ENCODE data around the gene THG1L.

The THG1L gene

GRCh38 chr5:157758706-157759105, 27.5 kb downstream of the THG1L start:
- DNase-seq (ENCODE audit: low spot score): no peak

GRCh38 chr5:157761690-157762621, 30.7 kb downstream of the THG1L start:
- DNase-seq (ENCODE audit: low spot score): peak; percentile 57

GRCh38 chr5:157764531-157764930, 33.3 kb downstream of the THG1L start:
- no peak for DNase-seq (ENCODE audit: low spot score)

- DNase-seq (ENCODE audit: low spot score): no peak
These were observed 35.2 kb downstream of the THG1L start for GRCh38 chr5:157766442-157766841.

- DNase-seq (ENCODE audit: low spot score): no peak
These were observed 35.7 kb downstream of the THG1L start for GRCh38 chr5:157766902-157767301.

GRCh38 chr5:157767689-157768088, 36.5 kb downstream of the THG1L start:
- DNase-seq (ENCODE audit: low spot score): no peak

GRCh38 chr5:157770665-157771064, 39.4 kb downstream of the THG1L start:
- DNase-seq (ENCODE audit: low spot score): no peak

- no peak for DNase-seq (ENCODE audit: low spot score)
These were observed 40.9 kb downstream of the THG1L start for GRCh38 chr5:157772127-157772526.

GRCh38 chr5:157778121-157778805, 47.0 kb downstream of the THG1L start:
- no peak for DNase-seq (ENCODE audit: low spot score)

GRCh38 chr5:157779221-157779620, 48.0 kb downstream of the THG1L start:
- no peak for DNase-seq (ENCODE audit: low spot score)

GRCh38 chr5:157785801-157786200, 54.6 kb downstream of the THG1L start:
- no peak for DNase-seq (ENCODE audit: low spot score)

All from CD4-positive, alpha-beta T cell treated with Interleukin-2 at 100 ng/mL for 4 hours (primary cell).